OCI-LY7 (cell line): ENCODE data around the gene GLRA1. TPM values are rescaled to one million over a fixed set of nuclear protein-coding genes. Genes with fewer than 3 reads are reported as not detected.
"Not testable (repeated sequence)": the region's sequence is repeated elsewhere in the genome, so short reads cannot be mapped to it uniquely, and the experiment has no call there.

Source experiments
- BruUV-seq: library from RNA; stranded (reverse); fragments of 400-500 nt; replicated peaks from 2 replicates; lab custom pipeline; 2021; lab: Mats Ljungman, UMichigan
- CTCF ChIA-PET: fragments of 300-600 bp; sonication (Branson Sonifier 250); formaldehyde crosslinking; loops from one replicate; lab custom pipeline; 2022; ENCODE audit warnings: antibody characterized with exemption; ENCODE audit not compliant: unreplicated experiment; lab: Charles Lee
- POLR2A ChIA-PET: fragments of 300-600 bp; sonication (Branson Sonifier 250); formaldehyde crosslinking; loops from one replicate; lab custom pipeline; 2022; ENCODE audit warnings: antibody characterized with exemption; lab: Charles Lee
- DNase-seq: peaks from one replicate; pipeline ENCODE4 v3.0.0-alpha.2; 2015; ENCODE audit warnings: low spot score
- H2AFZ ChIP-seq: fragments of 200-600 bp; sonication (generic), shearing (Covaris generic); 2 replicates; pipeline ENCODE4 v1.6.1; 2014; ENCODE audit warnings: mild to moderate bottlenecking, antibody characterized with exemption, low read length, moderate library complexity
- H3K27ac ChIP-seq: fragments of 200-600 bp; sonication (generic); 2 replicates; pipeline ENCODE4 v1.5.1; 2014; ENCODE audit warnings: mixed run types, low read depth, mild to moderate bottlenecking, moderate library complexity, low read length, inconsistent platforms; ENCODE audit not compliant: poor library complexity, severe bottlenecking
- H3K36me3 ChIP-seq: fragments of 200-600 bp; sonication (generic); 2 replicates; pipeline ENCODE4 v1.6.1; 2014; ENCODE audit warnings: mild to moderate bottlenecking, antibody characterized with exemption, low read length, moderate library complexity, mixed read lengths; ENCODE audit not compliant: insufficient read depth
- H3K4me1 ChIP-seq: fragments of 200-600 bp; sonication (generic); 2 replicates; pipeline ENCODE4 v1.5.1; 2014; ENCODE audit warnings: mild to moderate bottlenecking, low read length; ENCODE audit not compliant: insufficient read depth, poor library complexity, severe bottlenecking
- H3K4me2 ChIP-seq: fragments of 200-600 bp; sonication (generic); 2 replicates; pipeline ENCODE4 v1.6.1; 2014; ENCODE audit warnings: mild to moderate bottlenecking, low read length
- H3K4me3 ChIP-seq: fragments of 200-600 bp; sonication (generic); 2 replicates; pipeline ENCODE4 v1.5.1; 2014; ENCODE audit warnings: mild to moderate bottlenecking, low read depth, low read length; ENCODE audit not compliant: poor library complexity, severe bottlenecking
- H3K79me2 ChIP-seq: fragments of 200-600 bp; sonication (generic); 2 replicates; pipeline ENCODE4 v1.6.1; 2016; ENCODE audit warnings: low read depth, mild to moderate bottlenecking, low read length, moderate library complexity, mixed read lengths; ENCODE audit not compliant: insufficient read depth
- H3K9me2 ChIP-seq: fragments of 200-600 bp; sonication (generic); 2 replicates; pipeline ENCODE4 v1.6.1; 2016; ENCODE audit warnings: mild to moderate bottlenecking, low read length, mixed read lengths; ENCODE audit not compliant: insufficient read depth
- H3K9me3 ChIP-seq: fragments of 200-600 bp; sonication (generic); 2 replicates; pipeline ENCODE4 v1.6.1; 2014; ENCODE audit warnings: mild to moderate bottlenecking, mixed run types, low read length, mixed read lengths
- H4K20me1 ChIP-seq: fragments of 200-600 bp; sonication (generic); 2 replicates; pipeline ENCODE4 v1.6.1; 2014; ENCODE audit warnings: mild to moderate bottlenecking, antibody characterized with exemption, low read length, moderate library complexity, mixed read lengths; ENCODE audit not compliant: insufficient read depth
- EZH2phosphoT487 ChIP-seq: fragments of 200-600 bp; sonication (generic); IDR thresholded peaks from 2 replicates; pipeline ENCODE4 v1.6.1; 2018; ENCODE audit warnings: low read depth, borderline replicate concordance, mild to moderate bottlenecking, mixed run types, antibody characterized with exemption, low read length, moderate library complexity, mixed read lengths
- intact Hi-C: fragments of 100-400 bp; cut with micrococcal nuclease; formaldehyde crosslinking; loops from one replicate; pipeline ENCODE4 v1.10.0; 2022; ENCODE audit not compliant: unreplicated experiment
- total RNA-seq, 2 experiments: library from RNA; depleted of rRNA in 1 of 2; stranded (reverse); fragments of >200 nt in 1 of 2; shearing (Covaris generic) in 1 of 2; gene quantifications; 2 replicates each; pipeline ENCODE4 v1.2.3, GENCODE V29; 2014 to 2022
- TF ChIP-seq, protein P1 (sequence below): fragments of 200-600 bp; sonication (generic); conservative IDR thresholded peaks from 2 replicates; pipeline ENCODE4 v1.5.1; 2014; ENCODE audit warnings: mild to moderate bottlenecking, antibody characterized with exemption, low read length, moderate library complexity, mixed read lengths

The GLRA1 gene
- total RNA-seq, 2 experiments from 2014 or later = not detected

DNA sequence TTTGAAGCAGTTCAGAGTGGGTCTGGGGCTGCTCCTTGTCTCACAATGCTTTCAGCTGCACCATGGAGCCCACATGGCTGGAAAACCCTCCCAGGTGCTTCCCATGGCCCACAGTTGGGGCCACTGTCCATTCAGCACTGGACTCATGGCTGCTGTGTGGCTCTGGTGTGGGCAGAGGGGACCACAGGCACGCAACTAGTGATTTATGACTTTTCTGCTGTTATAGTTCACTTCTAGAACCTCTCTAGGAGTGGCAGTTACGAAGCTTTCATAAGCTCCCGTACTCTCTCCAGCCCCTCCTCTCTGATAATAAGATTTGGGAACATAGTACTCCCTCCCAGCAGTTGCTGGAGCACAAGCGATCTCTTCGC is 29.0 kb downstream of the GLRA1 start:
- no peak overlapping the region for H3K27ac ChIP-seq
- no peak for DNase-seq
- intact Hi-C loops = no loop called here
- no peaks in the 10 kb centered on the region for H3K79me2 ChIP-seq
- H3K4me3 ChIP-seq = no peak overlapping the region
- H2AFZ ChIP-seq = no peak overlapping the region
- H3K9me2 ChIP-seq = no peaks in the 10 kb centered on the region
- no peaks in the 10 kb centered on the region for H3K36me3 ChIP-seq
- ChIA-PET POLR2A (no interaction called here), CTCF (no interaction called here)
- no peaks in the 10 kb centered on the region for H3K9me3 ChIP-seq
- no TSS peak for BruUV-seq
- H4K20me1 ChIP-seq = no peaks in the 10 kb centered on the region
- H3K4me1 ChIP-seq = no peaks in the 10 kb centered on the region
- H3K4me2 ChIP-seq = no peak overlapping the region
- TF ChIP-seq, protein P1, sequence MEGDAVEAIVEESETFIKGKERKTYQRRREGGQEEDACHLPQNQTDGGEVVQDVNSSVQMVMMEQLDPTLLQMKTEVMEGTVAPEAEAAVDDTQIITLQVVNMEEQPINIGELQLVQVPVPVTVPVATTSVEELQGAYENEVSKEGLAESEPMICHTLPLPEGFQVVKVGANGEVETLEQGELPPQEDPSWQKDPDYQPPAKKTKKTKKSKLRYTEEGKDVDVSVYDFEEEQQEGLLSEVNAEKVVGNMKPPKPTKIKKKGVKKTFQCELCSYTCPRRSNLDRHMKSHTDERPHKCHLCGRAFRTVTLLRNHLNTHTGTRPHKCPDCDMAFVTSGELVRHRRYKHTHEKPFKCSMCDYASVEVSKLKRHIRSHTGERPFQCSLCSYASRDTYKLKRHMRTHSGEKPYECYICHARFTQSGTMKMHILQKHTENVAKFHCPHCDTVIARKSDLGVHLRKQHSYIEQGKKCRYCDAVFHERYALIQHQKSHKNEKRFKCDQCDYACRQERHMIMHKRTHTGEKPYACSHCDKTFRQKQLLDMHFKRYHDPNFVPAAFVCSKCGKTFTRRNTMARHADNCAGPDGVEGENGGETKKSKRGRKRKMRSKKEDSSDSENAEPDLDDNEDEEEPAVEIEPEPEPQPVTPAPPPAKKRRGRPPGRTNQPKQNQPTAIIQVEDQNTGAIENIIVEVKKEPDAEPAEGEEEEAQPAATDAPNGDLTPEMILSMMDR = no peak
- TF ChIP-seq EZH2phosphoT487 = no peak

GRCh38 chr5:151893485-151893884 is 31.2 kb downstream of the GLRA1 start:
- DNase-seq, H3K27ac ChIP-seq, CTCF ChIA-PET, H3K79me2 ChIP-seq, H3K9me2 ChIP-seq, H4K20me1 ChIP-seq, H3K36me3 ChIP-seq, POLR2A ChIA-PET, H3K9me3 ChIP-seq, H3K4me3 ChIP-seq, intact Hi-C loops, BruUV-seq, H3K4me2 ChIP-seq, H2AFZ ChIP-seq, H3K4me1 ChIP-seq: not testable (repeated sequence)

DNA sequence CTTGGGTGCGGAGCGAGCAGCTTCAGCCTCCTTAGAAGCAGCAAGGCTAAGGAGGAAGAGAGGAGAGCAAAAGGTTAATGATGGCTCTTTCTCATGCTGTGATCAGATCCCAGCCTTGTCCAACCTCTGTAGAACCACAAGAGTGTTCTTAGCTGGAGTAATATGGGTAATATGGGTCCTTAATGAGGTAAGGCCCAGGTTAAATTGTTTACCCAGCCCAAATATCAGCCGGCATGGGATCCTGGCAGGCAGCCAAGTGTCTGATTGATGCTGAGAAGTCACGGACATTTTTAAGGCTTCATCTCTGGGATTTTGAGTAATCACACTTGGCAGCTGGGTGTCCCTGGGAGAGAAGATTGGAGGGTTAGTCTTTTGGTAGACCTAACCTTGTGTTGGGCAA is 32.3 kb downstream of the GLRA1 start:
- Histone ChIP-seq H3K4me1 (no peaks in the 10 kb centered on the region), H2AFZ (no peak overlapping the region), H3K27ac (no peak overlapping the region), H3K4me3 (no peak overlapping the region), H3K9me3 (no peaks in the 10 kb centered on the region), H3K36me3 (no peaks in the 10 kb centered on the region), H3K9me2 (no peaks in the 10 kb centered on the region), H3K4me2 (no peak overlapping the region), H4K20me1 (no peaks in the 10 kb centered on the region), H3K79me2 (no peaks in the 10 kb centered on the region)
- DNase-seq = no peak
- ChIA-PET POLR2A (no interaction called here), CTCF (no interaction called here)
- intact Hi-C loops = no loop called here
- no TSS peak for BruUV-seq
- TF ChIP-seq, protein P1 = no peak
- no peak for TF ChIP-seq EZH2phosphoT487
